GM21723 (cell line): Measurements from ENCODE around the gene CNTN6.

Experiments used
- ATAC-seq: cut with Tn5 transposase; IDR thresholded peaks from one replicate; pipeline ENCODE4 v1.9.1; 2021; ENCODE audit warnings: mild to moderate bottlenecking, moderate library complexity; ENCODE audit not compliant: unreplicated experiment

CNTN6 gene

DNA sequence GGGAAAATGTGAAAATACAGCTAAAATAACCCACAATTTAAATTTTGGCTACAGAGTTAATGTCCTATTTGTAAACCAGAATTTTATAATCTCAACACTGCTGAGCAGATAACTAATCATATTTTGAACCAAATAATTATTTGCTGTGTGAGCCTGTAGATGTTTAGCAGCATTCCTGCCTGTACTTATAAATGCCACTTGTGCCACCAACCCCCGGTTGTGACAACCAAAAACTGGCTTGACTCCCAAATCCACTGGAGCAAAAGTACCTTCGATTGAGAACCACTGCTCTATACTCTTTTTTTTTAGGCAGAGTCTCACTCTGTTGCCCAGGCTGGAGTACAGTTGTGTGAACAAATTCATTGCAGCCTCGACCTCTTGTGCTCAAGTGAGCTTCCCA lies 78.5 kb downstream of the CNTN6 start:
- ATAC-seq, result no peak

DNA sequence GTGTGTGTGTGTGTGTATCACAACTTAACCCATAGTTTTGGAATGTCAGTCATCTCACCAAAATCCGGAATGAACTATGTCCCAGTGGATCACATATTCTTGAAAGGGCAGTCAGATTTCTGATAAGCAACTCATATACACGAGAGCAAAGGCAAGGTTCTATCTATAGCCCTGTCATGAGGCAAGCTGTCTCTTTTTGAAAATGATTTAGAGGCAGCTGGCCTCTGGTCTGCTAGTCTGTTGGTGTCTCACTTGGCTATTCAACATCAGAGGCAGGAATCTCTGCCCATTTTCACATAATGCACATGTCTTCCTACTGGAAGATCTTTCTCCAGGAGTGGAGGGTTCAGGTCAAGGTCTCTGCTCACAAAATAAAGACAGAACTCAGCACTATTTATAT lies 79.8 kb downstream of the CNTN6 start:
- no peak for ATAC-seq

DNA sequence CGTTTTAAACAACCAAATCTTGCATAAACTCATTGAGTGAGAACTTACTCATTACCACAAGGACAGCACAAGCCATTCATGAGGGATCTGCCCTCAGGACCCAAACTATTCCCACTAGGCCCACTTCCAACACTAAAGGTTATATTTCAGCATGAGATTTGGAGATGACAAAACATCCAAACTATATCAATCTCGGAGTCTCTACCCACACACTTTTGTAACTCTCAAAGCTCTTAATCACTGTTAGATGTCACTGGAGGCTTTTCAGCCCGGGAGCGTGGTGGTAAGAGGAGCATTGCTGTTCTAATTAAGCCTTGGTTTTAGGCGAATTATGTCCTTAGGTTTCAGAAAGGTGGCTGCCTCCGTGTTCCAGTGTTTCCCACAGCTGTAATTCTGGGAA lies 86.3 kb downstream of the CNTN6 start:
- no peak for ATAC-seq

DNA sequence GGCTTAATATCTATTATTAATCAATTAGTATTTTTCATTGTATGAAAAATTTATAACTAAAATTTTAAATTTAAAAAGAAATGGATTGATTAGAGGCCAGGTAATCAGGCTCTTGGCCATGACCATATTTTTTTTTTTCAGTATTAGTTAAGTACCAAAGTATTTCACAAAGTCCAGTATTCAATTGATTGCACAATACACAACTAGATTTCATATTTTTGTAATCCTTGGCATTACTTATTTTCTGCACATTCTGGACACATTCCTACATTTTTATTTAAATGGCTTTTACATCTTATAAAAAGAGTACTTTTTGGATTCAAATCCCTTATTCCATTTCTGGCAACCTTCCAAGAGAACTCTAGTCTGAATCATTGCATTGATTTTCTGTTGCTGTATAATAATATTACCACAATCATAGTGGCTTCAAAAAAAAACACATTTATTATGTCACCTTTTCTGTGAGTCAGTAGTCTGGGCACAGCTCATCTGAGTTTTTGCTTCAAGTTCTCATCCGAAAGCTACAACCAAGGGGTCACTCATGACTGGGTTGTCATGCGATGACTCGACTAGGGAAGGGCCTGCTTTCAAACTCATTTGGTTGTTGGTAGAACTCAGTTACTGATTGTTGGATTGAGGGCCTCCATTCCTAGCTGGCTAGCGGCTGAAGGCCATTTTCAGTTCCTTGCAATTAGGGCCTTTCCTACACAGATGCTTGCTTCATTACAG lies 90.7 kb downstream of the CNTN6 start:
- ATAC-seq, result no peak

DNA sequence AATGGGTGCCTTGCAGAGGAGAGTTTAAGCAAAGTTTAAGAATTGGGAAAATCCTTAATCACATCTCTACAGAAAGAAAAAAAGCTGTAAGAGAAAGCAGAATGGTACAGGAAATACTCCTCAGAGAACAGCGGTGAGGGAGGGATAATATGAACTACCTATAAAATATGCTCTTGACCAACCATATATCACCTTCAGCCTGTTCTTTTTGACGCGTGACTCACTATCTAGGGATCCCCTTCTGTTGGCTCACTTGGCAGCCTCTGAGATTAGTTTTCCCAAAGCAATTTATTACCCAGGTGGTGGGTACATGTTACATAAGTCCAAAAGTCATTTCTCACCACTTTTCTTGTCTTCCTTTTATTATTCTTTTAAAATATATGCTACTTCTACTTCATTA lies 97.7 kb downstream of the CNTN6 start:
- no peak for ATAC-seq

DNA sequence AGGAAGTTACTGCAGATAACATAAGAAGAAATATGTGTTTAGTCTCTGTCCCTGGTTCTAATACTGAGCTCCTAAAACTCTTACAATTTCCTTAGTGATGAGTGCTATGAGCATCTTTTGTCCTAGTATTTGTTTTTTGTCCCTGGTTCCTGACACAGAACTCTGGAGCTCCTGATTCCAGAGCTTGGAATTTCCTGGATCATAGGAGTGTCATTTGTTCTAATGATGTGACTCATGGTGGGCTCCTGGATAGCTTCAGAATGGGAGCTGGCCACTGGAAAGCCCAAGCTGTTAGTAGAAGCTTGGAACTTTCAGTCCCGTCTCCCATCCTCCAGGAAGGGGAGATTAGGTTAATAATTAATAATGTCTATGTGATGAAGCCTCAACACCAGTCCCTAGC lies 98.2 kb downstream of the CNTN6 start:
- ATAC-seq, result no peak

DNA sequence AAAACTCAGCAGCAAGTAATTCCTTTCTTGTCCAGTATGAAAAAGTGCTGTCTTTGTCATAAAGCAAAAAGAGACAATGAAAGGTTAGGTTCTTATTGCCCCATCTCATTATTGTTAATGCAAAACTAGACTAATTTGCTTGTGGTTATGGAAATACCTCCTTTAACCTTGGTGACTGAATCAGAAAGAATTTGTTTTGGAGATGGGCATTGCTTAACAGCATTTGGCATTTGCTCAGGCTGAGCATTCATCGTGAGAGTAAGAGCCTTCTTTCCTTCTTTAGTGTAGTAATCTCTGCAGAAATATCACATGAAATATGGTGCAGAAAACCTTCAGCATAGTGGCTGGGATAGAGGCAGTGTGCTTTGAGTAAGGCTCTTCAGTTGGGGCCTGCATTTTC lies 103.1 kb downstream of the CNTN6 start:
- ATAC-seq, result no peak

DNA sequence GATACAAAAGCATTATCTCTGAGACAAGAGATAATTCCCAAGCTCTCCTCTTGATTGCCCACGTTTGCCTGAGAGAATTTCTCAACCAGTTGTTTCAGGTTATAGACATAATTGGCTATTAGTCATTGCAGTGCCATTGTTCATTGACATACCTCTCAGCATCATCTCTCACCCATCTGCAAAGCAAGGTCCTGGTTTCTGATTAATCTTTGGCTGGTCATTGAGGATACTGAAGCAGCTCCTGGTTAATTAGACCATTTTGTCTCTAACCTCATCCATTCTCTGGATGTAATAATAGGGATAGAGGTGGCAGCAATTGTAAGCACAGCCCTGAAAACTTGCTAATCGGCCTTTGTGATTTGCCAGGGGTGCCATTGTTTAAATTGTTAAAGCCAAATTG lies 104.2 kb downstream of the CNTN6 start:
- no peak for ATAC-seq

DNA sequence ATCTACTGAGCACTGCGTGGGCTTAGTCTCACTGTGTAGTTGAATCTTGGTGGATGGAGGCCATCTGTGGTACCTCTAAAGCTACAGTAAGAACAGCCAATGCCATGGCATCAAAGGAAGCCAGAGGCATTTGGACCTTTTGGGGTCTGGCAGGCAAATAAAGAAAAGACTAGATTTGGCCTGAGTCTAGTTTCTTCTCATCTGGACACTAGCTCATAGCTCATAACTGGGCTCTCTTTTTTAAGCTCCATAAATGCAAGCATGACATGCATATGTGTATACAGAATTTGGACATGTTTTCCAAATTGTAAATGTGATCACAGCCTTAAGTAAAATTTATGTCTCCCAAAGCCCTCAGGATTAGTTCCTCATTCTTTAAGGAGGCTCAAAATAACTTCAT lies 107.5 kb downstream of the CNTN6 start:
- no peak for ATAC-seq

DNA sequence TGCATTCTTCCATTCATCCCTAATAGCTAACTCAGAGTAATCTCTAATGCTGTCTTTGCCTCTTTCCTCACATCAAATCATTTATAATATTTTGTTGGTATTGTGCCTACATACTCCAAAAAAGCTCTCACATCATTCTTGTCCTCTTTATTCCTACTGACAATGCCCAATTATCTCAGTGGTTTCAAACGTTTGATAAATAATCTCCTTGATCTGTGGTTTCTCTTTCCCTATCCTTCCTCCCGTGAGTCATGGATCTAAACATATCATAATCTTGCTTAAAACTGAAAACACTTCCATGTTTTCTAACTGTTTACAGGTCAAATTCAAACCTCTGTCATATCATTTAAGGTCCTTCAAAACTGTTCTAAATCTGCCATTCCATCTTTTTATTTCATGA lies 115.1 kb downstream of the CNTN6 start:
- no peak for ATAC-seq

DNA sequence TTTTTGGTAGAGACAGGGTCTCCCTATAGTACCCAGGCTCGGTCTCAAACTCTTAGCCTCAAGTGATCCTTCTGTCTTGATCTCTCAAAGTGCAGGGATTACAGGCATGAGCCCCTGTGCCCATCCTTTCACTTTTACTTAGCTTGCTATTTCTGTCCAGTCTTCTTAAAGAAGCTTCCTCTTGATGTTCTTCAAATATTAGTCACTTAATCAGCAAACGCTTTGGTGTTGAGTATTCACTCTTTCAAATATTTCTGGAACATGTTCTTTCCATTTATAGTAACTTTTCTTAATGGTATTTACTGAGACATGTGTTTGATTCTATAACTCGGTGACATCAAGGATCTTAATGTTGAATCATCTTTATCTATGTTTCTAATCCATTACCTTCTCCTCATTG lies 122.1 kb downstream of the CNTN6 start:
- ATAC-seq, result no peak

DNA sequence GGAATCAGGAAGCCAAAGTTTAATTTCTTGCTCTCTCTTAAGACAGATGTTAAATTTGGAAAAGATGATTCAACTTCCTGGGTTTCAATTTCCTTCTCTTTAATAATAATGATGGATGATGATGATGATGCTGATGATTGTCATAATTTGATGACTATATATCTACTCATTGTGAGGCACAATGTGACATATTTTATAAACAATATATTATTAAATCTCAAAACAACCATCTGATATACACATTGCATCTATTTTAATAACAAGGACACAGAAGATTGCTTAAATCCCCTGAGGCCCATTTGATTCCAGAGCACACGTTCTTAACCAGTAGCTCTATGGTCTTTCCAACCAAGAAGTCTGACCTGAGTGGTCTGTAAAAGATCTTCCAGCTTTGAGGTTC lies 124.0 kb downstream of the CNTN6 start:
- ATAC-seq, result no peak

DNA sequence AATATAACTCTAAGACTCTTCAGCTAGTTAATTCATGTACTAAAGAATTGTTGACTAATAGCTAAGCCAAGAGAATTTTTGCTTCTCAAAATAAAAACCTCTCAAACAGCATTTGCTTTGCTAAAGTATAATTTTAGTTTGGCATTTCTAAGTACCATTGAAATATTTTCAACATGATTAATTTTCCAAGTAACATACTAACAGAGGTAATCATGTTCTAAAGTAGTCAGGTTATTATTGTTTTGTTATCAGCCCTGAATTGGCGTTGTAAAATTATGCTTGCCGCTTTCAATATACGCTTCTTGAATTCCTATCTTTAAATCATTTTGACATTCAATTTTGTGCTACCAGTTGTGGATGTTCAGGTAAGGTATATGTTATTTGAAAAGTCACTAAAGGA lies 134.3 kb downstream of the CNTN6 start:
- ATAC-seq, result no peak

DNA sequence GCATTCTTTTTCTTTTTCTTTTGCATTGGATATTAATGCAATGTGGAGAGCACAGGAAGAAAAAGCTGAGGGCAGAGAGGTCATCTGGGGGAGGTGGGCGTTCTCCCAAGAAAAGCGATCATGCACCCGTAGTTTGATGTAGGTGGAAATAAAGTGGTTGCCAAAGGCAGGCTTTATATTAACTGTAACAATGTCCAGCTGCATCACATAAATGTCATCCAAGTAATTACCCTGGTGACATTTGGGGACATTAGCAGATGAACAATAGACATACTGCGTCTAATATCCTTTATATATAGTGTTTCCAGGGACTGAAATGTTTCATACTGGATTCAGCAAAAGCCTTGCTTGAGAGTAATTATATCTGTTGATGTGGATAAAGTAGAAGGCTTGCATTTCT lies 135.5 kb downstream of the CNTN6 start:
- ATAC-seq, result no peak

DNA sequence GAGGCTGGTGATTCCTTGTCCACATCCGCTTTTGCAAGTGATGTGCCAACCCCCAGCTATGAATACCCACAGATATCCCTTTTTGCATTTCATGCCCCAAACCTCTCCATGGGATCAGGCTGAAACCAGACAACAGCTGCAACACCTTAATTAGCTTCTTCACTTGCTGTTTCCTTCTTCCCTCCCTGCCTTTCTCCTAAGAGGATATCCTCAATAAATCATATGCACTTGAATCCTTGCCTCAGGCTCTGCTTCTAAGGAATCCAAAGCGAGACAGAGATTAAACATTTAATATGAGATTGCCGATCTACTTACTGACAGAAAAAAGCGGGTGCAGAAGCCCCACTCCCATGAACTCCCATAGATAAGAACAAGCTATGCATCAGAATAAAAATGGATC lies 138.1 kb downstream of the CNTN6 start:
- no peak for ATAC-seq

DNA sequence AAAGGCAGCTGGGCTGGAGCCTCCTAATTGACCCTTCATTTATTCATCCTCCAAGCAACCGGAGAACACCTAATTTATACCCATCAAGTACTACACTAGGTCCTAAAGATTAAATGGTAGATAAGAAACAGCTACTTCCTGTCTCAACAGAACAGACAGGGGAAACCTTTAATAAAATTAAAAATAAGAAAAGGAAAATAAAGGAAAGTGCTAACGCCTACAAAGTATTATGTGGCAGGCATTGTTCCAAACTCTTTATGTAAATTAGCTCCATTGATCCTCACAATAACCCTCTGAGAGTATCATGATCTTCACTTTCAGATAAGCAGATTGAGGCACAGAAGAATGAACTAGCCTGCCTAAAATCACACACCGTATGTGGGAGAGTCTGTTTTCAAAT lies 139.5 kb downstream of the CNTN6 start:
- ATAC-seq, result no peak

DNA sequence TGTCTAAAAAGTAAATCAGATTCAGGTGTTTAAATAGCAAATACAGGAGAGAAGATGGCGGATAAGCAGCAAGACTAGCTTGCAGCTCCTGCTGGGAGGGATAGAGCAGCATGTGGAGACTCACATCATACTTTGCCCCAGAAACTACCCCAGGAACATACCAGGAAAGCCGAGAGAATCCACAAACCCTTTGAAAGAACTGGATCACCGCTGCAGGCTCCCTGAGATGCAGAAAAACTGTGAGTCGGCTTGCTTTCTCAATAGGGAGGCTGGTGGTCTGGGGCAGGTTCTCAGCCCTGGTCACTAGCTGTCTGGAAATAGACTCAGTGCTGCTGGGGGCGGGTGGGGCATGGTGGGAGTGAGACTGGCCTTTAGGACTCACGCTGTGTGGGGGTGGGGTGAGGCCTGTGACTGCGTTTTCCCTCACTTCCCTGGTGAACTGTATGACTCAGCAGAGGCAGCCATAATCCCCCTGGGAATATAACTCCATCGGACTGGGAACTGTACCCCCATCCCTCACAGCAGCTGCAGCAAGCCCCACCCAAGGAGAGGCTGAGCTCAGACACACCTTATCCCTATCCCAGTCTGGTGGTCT lies 142.8 kb downstream of the CNTN6 start:
- no peak for ATAC-seq

DNA sequence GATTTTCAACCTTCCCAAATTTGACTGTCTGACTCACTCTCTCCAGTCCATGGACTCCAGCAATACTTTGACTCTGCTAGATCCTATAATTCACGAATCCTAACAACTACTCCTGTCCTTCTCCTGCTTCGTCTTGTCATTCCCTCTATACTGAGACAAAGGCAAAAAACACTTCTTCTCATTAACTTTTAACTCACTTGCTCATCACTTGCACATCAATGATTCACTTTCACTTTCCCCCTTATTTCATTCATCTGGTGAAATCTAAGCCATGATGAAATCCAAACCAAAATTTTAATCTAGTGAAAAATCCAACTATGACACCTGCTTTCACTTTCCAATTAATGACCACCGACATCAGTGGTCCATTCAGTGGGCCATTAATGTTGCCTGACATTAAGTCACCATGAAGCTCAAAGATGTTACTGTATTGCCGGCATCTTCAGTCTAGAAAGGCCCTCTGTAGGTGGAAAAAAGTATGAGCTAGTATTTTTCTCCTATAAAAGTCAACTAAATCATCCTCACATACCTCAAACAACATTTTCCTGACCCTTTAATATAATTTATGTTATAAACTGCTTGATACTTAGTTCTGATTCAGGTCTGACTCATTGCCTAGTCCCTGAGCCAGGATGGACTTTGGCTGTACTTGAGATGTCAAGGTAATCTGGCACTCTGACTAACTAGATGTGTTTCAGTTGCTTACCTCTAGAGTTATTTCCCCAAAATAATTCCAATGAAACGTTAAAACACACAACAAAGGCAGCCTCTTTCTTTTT lies 158.6 kb downstream of the CNTN6 start:
- ATAC-seq, result no peak

DNA sequence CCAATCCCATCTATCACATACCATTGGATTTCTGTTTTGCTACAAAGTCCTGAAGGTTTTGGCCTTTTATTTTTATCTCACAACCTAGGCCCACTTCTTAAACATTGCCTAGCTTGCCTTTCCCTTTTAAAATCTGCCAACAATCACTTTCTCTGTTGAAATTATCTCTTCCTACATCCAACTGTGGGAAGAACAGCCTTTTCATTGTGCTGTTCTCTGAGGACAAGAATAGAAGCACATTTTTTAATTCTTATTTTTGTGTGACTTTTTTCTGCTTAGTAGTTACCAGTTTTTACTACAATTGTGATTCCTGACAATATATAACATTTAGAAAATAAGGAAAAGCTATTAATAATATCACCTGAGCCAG lies 159.2 kb downstream of the CNTN6 start:
- ATAC-seq, result no peak

DNA sequence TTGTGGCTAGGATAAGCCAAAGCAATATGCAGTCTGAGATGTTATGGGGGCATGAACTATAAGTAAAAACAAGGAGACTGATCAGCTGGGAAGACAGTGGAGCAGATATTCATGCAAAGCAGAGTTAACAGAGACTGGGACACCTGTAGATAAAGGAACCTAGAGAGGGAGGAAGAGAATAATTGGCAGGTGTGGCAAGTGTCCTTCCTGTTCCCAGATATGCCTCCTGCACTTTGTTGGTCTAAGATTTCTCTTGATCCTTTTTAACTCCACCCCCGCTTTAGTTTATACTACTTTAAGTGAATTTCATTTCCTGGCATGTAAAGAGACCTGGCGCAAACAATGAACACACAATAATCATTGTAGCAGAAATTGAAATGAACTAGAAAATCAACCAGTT lies 169.4 kb downstream of the CNTN6 start:
- ATAC-seq, result no peak

DNA sequence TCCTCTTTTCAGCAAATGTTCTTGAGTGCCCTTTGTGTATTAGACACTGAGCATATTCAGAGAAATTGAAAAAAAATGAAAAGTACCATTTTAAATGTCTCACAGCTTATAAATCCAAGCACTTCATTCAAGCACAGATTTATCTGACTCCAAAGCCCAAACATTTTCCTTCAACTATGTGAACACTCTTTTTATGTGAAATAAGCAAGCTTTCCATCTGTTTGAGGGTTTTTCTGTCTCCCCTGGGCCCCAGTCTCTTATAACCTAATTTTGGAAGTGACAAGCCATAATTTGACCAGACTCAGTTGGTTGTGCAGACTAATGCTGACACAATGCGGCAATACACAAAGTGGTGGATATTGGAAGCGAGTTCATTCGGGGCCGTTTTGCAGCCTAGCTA lies 170.3 kb downstream of the CNTN6 start:
- no peak for ATAC-seq

DNA sequence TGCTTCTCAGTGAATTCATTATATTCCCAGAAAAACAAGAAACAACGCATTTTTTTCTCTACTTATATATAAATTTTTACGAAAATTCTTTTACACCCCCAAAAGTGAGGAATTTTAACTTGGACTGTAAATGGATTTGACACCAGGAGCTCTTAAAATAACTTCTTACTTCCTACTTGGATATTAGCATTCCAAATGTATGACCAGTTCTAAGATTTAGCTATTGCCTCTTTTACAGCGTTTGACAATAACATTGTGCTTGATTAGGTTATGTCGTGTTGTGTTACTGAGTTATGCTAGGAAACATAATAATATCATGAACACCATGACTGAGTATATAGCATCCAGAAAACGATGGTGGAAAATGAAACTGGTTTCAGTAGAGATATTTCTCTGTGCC lies 177.0 kb downstream of the CNTN6 start:
- ATAC-seq, result no peak
